ENCODE results near the gene PSMA7.
"Not testable (repeated sequence)": the region's sequence is repeated elsewhere in the genome, so short reads cannot be mapped to it uniquely, and the experiment has no call there.

Gene PSMA7

GRCh38 chr20:62118113-62119043 is 24.8 kb downstream of the PSMA7 start:
- Histone ChIP-seq H3K27ac (ENCODE audit: low read depth, low read length) (no peak overlapping the region), H3K4me3 (ENCODE audit: low read depth, low read length) (no peak overlapping the region), H3K4me1 (ENCODE audit: control insufficient read depth, insufficient read depth, low read length, unreplicated experiment) (no peaks in the 10 kb centered on the region), H3K36me3 (ENCODE audit: insufficient read depth, low read length) (no peaks in the 10 kb centered on the region), H3K79me2 (ENCODE audit: control insufficient read depth, insufficient read depth, low read length, unreplicated experiment) (peaks cover 5% of the 10 kb centered on the region), H2AFZ (ENCODE audit: low read length, unreplicated experiment) (no peak overlapping the region), H3K27me3 (ENCODE audit: insufficient read depth, low read length) (peaks cover 39% of the 10 kb centered on the region)

GRCh38 chr20:62117658-62118057 is 25.5 kb downstream of the PSMA7 start:
- no peaks in the 10 kb centered on the region for H3K79me2 ChIP-seq (ENCODE audit: control insufficient read depth, insufficient read depth, low read length, unreplicated experiment)
- H3K27me3 ChIP-seq (ENCODE audit: insufficient read depth, low read length), result peaks cover 40% of the 10 kb centered on the region
- H2AFZ ChIP-seq (ENCODE audit: low read length, unreplicated experiment), result no peak overlapping the region
- no peaks in the 10 kb centered on the region for H3K36me3 ChIP-seq (ENCODE audit: insufficient read depth, low read length)
- H3K27ac ChIP-seq (ENCODE audit: low read depth, low read length), result no peak overlapping the region
- H3K4me3 ChIP-seq (ENCODE audit: low read depth, low read length), result no peak overlapping the region
- no peaks in the 10 kb centered on the region for H3K4me1 ChIP-seq (ENCODE audit: control insufficient read depth, insufficient read depth, low read length, unreplicated experiment)

- no peaks in the 10 kb centered on the region for H3K79me2 ChIP-seq (ENCODE audit: control insufficient read depth, insufficient read depth, low read length, unreplicated experiment)
- H3K4me1 ChIP-seq (ENCODE audit: control insufficient read depth, insufficient read depth, low read length, unreplicated experiment), result no peaks in the 10 kb centered on the region
- H3K27ac ChIP-seq (ENCODE audit: low read depth, low read length), result no peak overlapping the region
- peaks cover 40% of the 10 kb centered on the region for H3K27me3 ChIP-seq (ENCODE audit: insufficient read depth, low read length)
- no peak overlapping the region for H3K4me3 ChIP-seq (ENCODE audit: low read depth, low read length)
- H3K36me3 ChIP-seq (ENCODE audit: insufficient read depth, low read length), result no peaks in the 10 kb centered on the region
- no peak overlapping the region for H2AFZ ChIP-seq (ENCODE audit: low read length, unreplicated experiment)
These were observed 25.9 kb downstream of the PSMA7 start for GRCh38 chr20:62117362-62117646.

- Histone ChIP-seq H3K79me2 (ENCODE audit: control insufficient read depth, insufficient read depth, low read length, unreplicated experiment) (no peaks in the 10 kb centered on the region), H3K27ac (ENCODE audit: low read depth, low read length) (no peak overlapping the region), H2AFZ (ENCODE audit: low read length, unreplicated experiment) (no peak overlapping the region), H3K36me3 (ENCODE audit: insufficient read depth, low read length) (no peaks in the 10 kb centered on the region), H3K4me3 (ENCODE audit: low read depth, low read length) (no peak overlapping the region), H3K4me1 (ENCODE audit: control insufficient read depth, insufficient read depth, low read length, unreplicated experiment) (no peaks in the 10 kb centered on the region), H3K27me3 (ENCODE audit: insufficient read depth, low read length) (peaks cover 40% of the 10 kb centered on the region)
These were observed 26.4 kb downstream of the PSMA7 start for GRCh38 chr20:62116558-62117361.

GRCh38 chr20:62115800-62116407 is 27.3 kb downstream of the PSMA7 start:
- H2AFZ ChIP-seq (ENCODE audit: low read length, unreplicated experiment); H3K36me3 ChIP-seq (ENCODE audit: insufficient read depth, low read length); H3K27ac ChIP-seq (ENCODE audit: low read depth, low read length); H3K4me3 ChIP-seq (ENCODE audit: low read depth, low read length); H3K79me2 ChIP-seq (ENCODE audit: control insufficient read depth, insufficient read depth, low read length, unreplicated experiment); H3K4me1 ChIP-seq (ENCODE audit: control insufficient read depth, insufficient read depth, low read length, unreplicated experiment): not testable (repeated sequence)
- peaks cover 40% of the 10 kb centered on the region for H3K27me3 ChIP-seq (ENCODE audit: insufficient read depth, low read length)

GRCh38 chr20:62114894-62115293 is 28.3 kb downstream of the PSMA7 start:
- H3K4me3 ChIP-seq (ENCODE audit: low read depth, low read length), result no peak overlapping the region
- no peaks in the 10 kb centered on the region for H3K36me3 ChIP-seq (ENCODE audit: insufficient read depth, low read length)
- no peak overlapping the region for H3K27ac ChIP-seq (ENCODE audit: low read depth, low read length)
- peaks cover 40% of the 10 kb centered on the region for H3K27me3 ChIP-seq (ENCODE audit: insufficient read depth, low read length)
- no peaks in the 10 kb centered on the region for H3K4me1 ChIP-seq (ENCODE audit: control insufficient read depth, insufficient read depth, low read length, unreplicated experiment)
- no peaks in the 10 kb centered on the region for H3K79me2 ChIP-seq (ENCODE audit: control insufficient read depth, insufficient read depth, low read length, unreplicated experiment)
- no peak overlapping the region for H2AFZ ChIP-seq (ENCODE audit: low read length, unreplicated experiment)

- Histone ChIP-seq H3K79me2 (ENCODE audit: control insufficient read depth, insufficient read depth, low read length, unreplicated experiment) (no peaks in the 10 kb centered on the region), H3K36me3 (ENCODE audit: insufficient read depth, low read length) (no peaks in the 10 kb centered on the region), H3K4me1 (ENCODE audit: control insufficient read depth, insufficient read depth, low read length, unreplicated experiment) (no peaks in the 10 kb centered on the region), H3K27me3 (ENCODE audit: insufficient read depth, low read length) (peaks cover 23% of the 10 kb centered on the region), H2AFZ (ENCODE audit: low read length, unreplicated experiment) (no peak overlapping the region), H3K27ac (ENCODE audit: low read depth, low read length) (no peak overlapping the region), H3K4me3 (ENCODE audit: low read depth, low read length) (no peak overlapping the region)
These were observed 30.8 kb downstream of the PSMA7 start for GRCh38 chr20:62112368-62112767.

GRCh38 chr20:62111148-62111547 is 32.0 kb downstream of the PSMA7 start:
- H3K36me3 ChIP-seq (ENCODE audit: insufficient read depth, low read length), result no peaks in the 10 kb centered on the region
- no peak overlapping the region for H3K27ac ChIP-seq (ENCODE audit: low read depth, low read length)
- no peak overlapping the region for H2AFZ ChIP-seq (ENCODE audit: low read length, unreplicated experiment)
- H3K4me1 ChIP-seq (ENCODE audit: control insufficient read depth, insufficient read depth, low read length, unreplicated experiment), result no peaks in the 10 kb centered on the region
- H3K79me2 ChIP-seq (ENCODE audit: control insufficient read depth, insufficient read depth, low read length, unreplicated experiment), result no peaks in the 10 kb centered on the region
- no peak overlapping the region for H3K4me3 ChIP-seq (ENCODE audit: low read depth, low read length)
- peaks cover 14% of the 10 kb centered on the region for H3K27me3 ChIP-seq (ENCODE audit: insufficient read depth, low read length)

GRCh38 chr20:62105592-62105991 is 37.6 kb downstream of the PSMA7 start:
- Histone ChIP-seq H3K4me1 (ENCODE audit: control insufficient read depth, insufficient read depth, low read length, unreplicated experiment) (no peaks in the 10 kb centered on the region), H3K4me3 (ENCODE audit: low read depth, low read length) (no peak overlapping the region), H3K27me3 (ENCODE audit: insufficient read depth, low read length) (peaks cover 5% of the 10 kb centered on the region; the same call in 1 of the 2 replicates), H3K79me2 (ENCODE audit: control insufficient read depth, insufficient read depth, low read length, unreplicated experiment) (no peaks in the 10 kb centered on the region), H3K36me3 (ENCODE audit: insufficient read depth, low read length) (no peaks in the 10 kb centered on the region), H2AFZ (ENCODE audit: low read length, unreplicated experiment) (no peak overlapping the region), H3K27ac (ENCODE audit: low read depth, low read length) (no peak overlapping the region)

- Histone ChIP-seq H2AFZ (ENCODE audit: low read length, unreplicated experiment) (no peak overlapping the region), H3K36me3 (ENCODE audit: insufficient read depth, low read length) (no peaks in the 10 kb centered on the region), H3K27ac (ENCODE audit: low read depth, low read length) (no peak overlapping the region), H3K4me3 (ENCODE audit: low read depth, low read length) (no peak overlapping the region), H3K4me1 (ENCODE audit: control insufficient read depth, insufficient read depth, low read length, unreplicated experiment) (no peaks in the 10 kb centered on the region), H3K79me2 (ENCODE audit: control insufficient read depth, insufficient read depth, low read length, unreplicated experiment) (no peaks in the 10 kb centered on the region), H3K27me3 (ENCODE audit: insufficient read depth, low read length) (peaks cover 5% of the 10 kb centered on the region; the same call in 1 of the 2 replicates)
These were observed 38.3 kb downstream of the PSMA7 start for GRCh38 chr20:62104791-62105345.
